GM18870 (cell line): ENCODE results near the gene DARS1.
A peak's percentile ranks its signal among the peaks of the same experiment; 100 is the strongest.

Experiments used
- ATAC-seq: cut with Tn5 transposase; IDR thresholded peaks from one replicate; pipeline ENCODE4 v1.9.1; 2021; ENCODE audit warnings: moderate library complexity; ENCODE audit not compliant: unreplicated experiment

The DARS1 gene

GRCh38 chr2:136016427-136016826 lies 31.0 kb upstream of the DARS1 start:
- no peak for ATAC-seq

GRCh38 chr2:136015699-136016098 lies 30.3 kb upstream of the DARS1 start:
- no peak for ATAC-seq

- no peak for ATAC-seq
Observed at GRCh38 chr2:136014411-136014810, 29.0 kb upstream of the DARS1 start.

- ATAC-seq, result no peak
Observed at GRCh38 chr2:136013955-136014354, 28.5 kb upstream of the DARS1 start.

GRCh38 chr2:136013136-136013685 lies 27.8 kb upstream of the DARS1 start:
- no peak for ATAC-seq

GRCh38 chr2:136012315-136012714 lies 26.9 kb upstream of the DARS1 start:
- ATAC-seq, result no peak

- ATAC-seq, result no peak
Observed at GRCh38 chr2:136010126-136010525, 24.7 kb upstream of the DARS1 start.

GRCh38 chr2:136008205-136008865 lies 22.9 kb upstream of the DARS1 start:
- ATAC-seq, result no peak

- ATAC-seq, result no peak
Observed at GRCh38 chr2:136006658-136007057, 21.2 kb upstream of the DARS1 start.

GRCh38 chr2:136005462-136006196 lies 20.2 kb upstream of the DARS1 start:
- peak; percentile 69 for ATAC-seq

GRCh38 chr2:136004965-136005364 lies 19.5 kb upstream of the DARS1 start:
- ATAC-seq, result no peak

- ATAC-seq, result no peak
Observed at GRCh38 chr2:136001131-136001530, 15.7 kb upstream of the DARS1 start.

- ATAC-seq, result peak; percentile 51
Observed at GRCh38 chr2:136000502-136000901, 15.1 kb upstream of the DARS1 start.

GRCh38 chr2:135999899-136000298 lies 14.5 kb upstream of the DARS1 start:
- ATAC-seq, result no peak

- ATAC-seq, result no peak
Observed at GRCh38 chr2:135998879-135999278, 13.5 kb upstream of the DARS1 start.

GRCh38 chr2:135997380-135997779 lies 12.0 kb upstream of the DARS1 start:
- peak; percentile 57 for ATAC-seq

GRCh38 chr2:135996304-135996703 lies 10.9 kb upstream of the DARS1 start:
- no peak for ATAC-seq

GRCh38 chr2:135994281-135994680 lies 8.9 kb upstream of the DARS1 start:
- no peak for ATAC-seq

- ATAC-seq, result no peak
Observed at GRCh38 chr2:135993421-135993820, 8.0 kb upstream of the DARS1 start.

- no peak for ATAC-seq
Observed at GRCh38 chr2:135991861-135992260, 6.4 kb upstream of the DARS1 start.

- no peak for ATAC-seq
Observed at GRCh38 chr2:135987441-135987840, 2.0 kb upstream of the DARS1 start.

- no peak for ATAC-seq
Observed at GRCh38 chr2:135986507-135986906, 1.1 kb upstream of the DARS1 start.
